Measurements from ENCODE around the gene GAS7.

DNA sequence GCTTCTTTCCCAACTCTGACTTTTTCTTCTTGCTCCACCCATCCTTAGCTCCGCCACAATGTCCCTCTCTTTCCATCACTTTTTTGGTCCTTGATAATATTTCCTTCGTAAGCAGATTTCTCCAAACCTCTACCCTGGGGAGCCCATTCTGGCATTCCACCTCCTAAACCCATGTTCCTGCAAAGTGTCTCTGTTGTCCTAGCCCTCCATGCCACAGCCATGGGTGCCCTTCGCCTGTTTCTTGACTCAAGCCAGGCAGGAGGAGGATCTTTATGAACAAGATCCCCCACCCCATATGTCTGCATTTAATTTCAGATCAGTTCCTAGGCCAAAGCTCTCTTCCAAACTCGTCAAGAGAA is 42.4 kb downstream of the GAS7 start:
- no peak for TF ChIP-seq POLR2AphosphoS5 (IDR thresholded peaks at IDR 0.05)
- TF ChIP-seq POLR2A (IDR thresholded peaks at IDR 0.05): no peak
- no peak for TF ChIP-seq EP300 (IDR thresholded peaks at IDR 0.05)
- TF ChIP-seq, protein P1, sequence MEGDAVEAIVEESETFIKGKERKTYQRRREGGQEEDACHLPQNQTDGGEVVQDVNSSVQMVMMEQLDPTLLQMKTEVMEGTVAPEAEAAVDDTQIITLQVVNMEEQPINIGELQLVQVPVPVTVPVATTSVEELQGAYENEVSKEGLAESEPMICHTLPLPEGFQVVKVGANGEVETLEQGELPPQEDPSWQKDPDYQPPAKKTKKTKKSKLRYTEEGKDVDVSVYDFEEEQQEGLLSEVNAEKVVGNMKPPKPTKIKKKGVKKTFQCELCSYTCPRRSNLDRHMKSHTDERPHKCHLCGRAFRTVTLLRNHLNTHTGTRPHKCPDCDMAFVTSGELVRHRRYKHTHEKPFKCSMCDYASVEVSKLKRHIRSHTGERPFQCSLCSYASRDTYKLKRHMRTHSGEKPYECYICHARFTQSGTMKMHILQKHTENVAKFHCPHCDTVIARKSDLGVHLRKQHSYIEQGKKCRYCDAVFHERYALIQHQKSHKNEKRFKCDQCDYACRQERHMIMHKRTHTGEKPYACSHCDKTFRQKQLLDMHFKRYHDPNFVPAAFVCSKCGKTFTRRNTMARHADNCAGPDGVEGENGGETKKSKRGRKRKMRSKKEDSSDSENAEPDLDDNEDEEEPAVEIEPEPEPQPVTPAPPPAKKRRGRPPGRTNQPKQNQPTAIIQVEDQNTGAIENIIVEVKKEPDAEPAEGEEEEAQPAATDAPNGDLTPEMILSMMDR (IDR thresholded peaks at IDR 0.05): no peak

Data from gastroesophageal sphincter (tissue), 3 donors.